ENCODE measurements around the gene BNIPL.

DNA sequence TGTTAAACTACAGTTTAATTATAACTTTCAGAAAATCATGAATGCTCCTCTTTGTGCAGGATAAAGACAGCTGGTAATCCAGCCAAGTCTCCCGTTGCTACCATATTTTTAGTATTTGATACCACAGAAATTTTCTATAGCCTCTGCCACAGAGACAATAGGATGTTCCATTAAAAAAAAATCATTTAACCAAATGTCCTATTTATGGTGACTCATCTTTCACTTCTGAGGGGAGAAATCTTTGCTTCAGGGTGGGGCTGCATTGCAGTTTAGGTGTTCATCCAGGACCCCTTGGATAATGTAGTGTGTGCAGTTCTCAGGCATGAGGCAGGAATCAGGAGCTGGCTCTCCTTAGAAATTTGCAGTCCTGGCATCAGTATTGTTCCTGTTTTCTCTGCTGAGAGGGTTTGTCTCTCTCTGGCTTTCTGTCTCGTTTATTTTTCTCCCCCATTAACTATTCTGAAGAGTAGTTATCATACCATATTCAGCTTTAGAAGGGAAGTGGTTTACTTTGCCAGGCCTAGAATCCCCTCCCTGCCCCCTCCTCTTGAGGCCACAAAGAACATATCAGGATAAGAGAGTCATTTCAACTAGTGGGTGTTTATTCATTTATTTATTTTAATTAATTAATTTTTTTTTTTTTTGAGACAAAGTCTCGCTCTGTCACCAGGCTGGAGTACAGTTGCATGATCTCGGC lies 25.1 kb upstream of the BNIPL start:
- TF ChIP-seq, protein P1, sequence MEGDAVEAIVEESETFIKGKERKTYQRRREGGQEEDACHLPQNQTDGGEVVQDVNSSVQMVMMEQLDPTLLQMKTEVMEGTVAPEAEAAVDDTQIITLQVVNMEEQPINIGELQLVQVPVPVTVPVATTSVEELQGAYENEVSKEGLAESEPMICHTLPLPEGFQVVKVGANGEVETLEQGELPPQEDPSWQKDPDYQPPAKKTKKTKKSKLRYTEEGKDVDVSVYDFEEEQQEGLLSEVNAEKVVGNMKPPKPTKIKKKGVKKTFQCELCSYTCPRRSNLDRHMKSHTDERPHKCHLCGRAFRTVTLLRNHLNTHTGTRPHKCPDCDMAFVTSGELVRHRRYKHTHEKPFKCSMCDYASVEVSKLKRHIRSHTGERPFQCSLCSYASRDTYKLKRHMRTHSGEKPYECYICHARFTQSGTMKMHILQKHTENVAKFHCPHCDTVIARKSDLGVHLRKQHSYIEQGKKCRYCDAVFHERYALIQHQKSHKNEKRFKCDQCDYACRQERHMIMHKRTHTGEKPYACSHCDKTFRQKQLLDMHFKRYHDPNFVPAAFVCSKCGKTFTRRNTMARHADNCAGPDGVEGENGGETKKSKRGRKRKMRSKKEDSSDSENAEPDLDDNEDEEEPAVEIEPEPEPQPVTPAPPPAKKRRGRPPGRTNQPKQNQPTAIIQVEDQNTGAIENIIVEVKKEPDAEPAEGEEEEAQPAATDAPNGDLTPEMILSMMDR (IDR thresholded peaks at IDR 0.05) = no peak
- TF ChIP-seq EP300 (IDR thresholded peaks at IDR 0.05) = no peak
- TF ChIP-seq POLR2A (IDR thresholded peaks at IDR 0.05; ENCODE audit: low read depth) = no peak

Data from esophagus muscularis mucosa (tissue), 4 donors.